ENCODE results near the gene PLA2G4C.
A peak's percentile ranks its signal among the peaks of the same experiment; 100 is the strongest.

Gene PLA2G4C

DNA sequence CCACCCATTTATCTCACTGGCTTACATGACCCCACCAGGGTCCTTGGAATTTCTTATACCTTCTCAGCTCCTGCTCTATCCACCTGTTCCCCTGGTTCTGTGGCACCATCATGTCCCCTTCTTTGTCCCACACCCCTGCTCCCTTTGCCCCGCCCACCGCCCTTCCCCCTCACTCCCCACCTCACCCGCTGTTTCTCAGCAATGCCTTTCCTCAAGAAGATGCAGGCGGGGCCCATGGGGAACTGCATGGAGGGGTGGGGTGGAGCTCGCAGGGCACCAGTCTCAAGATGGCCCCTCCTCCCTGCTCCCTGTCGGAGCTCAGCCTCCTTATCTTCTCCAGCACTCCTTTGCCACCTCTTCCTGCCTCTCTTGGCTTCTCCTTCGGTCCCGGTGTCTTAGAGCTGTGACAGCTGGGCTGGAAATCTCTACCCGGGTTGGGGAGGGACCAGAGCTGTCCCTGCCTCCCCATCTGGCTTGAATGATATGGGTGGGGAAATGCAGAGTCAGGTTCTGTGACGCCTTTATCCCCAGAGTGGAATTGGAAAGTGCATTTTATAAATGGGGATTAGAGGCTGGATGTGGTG is 66.8 kb downstream of the PLA2G4C start, which contains the start of gene CABP5:
TSS of gene CABP5 (minus strand) at position 405 of the 584 bp plus-strand sequence. CDS start at position 248, 157 bp downstream.
- DNase-seq: no peak
- H3K27me3 Mint-ChIP-seq: peaks cover 58% of the 10 kb centered on the region
- H3K4me1 Mint-ChIP-seq: no peaks in the 10 kb centered on the region
- H3K27ac Mint-ChIP-seq: peak within 1 kb of the TSS in 1 of 2 donors; percentile 85
- ATAC-seq: no peak
- no peak within 1 kb of the TSS for H3K4me3 Mint-ChIP-seq
- peaks cover 5 to 11% of the 10 kb centered on the region in 2 donors for H3K9me3 Mint-ChIP-seq

- Mint-ChIP-seq H3K27me3 (peaks cover 59% of the 10 kb centered on the region), H3K4me1 (no peaks in the 10 kb centered on the region), H3K9me3 (peaks cover 5 to 11% of the 10 kb centered on the region in 2 donors), H3K4me3 (no peak overlapping the region), H3K27ac (peak overlapping the region in 1 of 2 donors; percentile 9)
- DNase-seq (no peak), ATAC-seq (no peak)
These were observed 68.6 kb downstream of the PLA2G4C start for GRCh38 chr19:48041877-48042580.

- no peak overlapping the region for H3K27ac Mint-ChIP-seq
- H3K4me1 Mint-ChIP-seq: no peaks in the 10 kb centered on the region
- H3K4me3 Mint-ChIP-seq: no peak overlapping the region
- DNase-seq: no peak
- no peaks in the 10 kb centered on the region for H3K9me3 Mint-ChIP-seq
- no peak for ATAC-seq
- H3K27me3 Mint-ChIP-seq: peaks cover 46% of the 10 kb centered on the region
These were observed 73.9 kb downstream of the PLA2G4C start for GRCh38 chr19:48036765-48037164.

- H3K27ac Mint-ChIP-seq: no peak overlapping the region
- ATAC-seq (no peak), DNase-seq (no peak)
- no peaks in the 10 kb centered on the region for H3K4me1 Mint-ChIP-seq
- peaks cover 27% of the 10 kb centered on the region for H3K27me3 Mint-ChIP-seq
- H3K9me3 Mint-ChIP-seq: no peaks in the 10 kb centered on the region
- H3K4me3 Mint-ChIP-seq: no peak overlapping the region
These were observed 77.0 kb downstream of the PLA2G4C start for GRCh38 chr19:48033604-48034003.

DNA sequence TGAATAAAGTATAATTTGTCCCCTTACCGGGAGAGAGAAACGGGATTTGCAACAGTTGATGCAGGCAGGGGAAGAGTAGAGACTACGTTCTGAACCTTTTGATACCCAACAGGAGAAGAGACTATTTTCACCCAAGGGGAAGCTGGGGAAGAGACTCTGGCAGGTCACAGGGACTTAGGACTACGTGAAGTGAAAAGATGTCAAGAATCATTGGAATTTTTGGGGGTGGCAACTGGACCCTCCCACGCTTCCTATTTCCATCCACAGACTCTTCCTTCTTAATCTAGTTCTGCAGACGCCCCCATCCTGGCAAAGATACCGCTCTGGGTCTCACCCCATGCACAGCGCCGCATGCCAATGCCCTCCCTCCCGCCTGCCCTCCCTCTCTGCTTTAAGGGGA is 80.5 kb downstream of the PLA2G4C start:
- Mint-ChIP-seq H3K4me1 (no peaks in the 10 kb centered on the region), H3K27ac (no peak overlapping the region), H3K27me3 (peaks cover 48% of the 10 kb centered on the region), H3K9me3 (no peaks in the 10 kb centered on the region), H3K4me3 (no peak overlapping the region)
- no peak for DNase-seq
- ATAC-seq: no peak

- Mint-ChIP-seq H3K27ac (no peak overlapping the region), H3K4me3 (no peak overlapping the region), H3K27me3 (peaks cover 54% of the 10 kb centered on the region), H3K4me1 (no peaks in the 10 kb centered on the region), H3K9me3 (no peaks in the 10 kb centered on the region)
- ATAC-seq (no peak), DNase-seq (no peak)
These were observed 81.2 kb downstream of the PLA2G4C start for GRCh38 chr19:48029431-48029830.

DNA sequence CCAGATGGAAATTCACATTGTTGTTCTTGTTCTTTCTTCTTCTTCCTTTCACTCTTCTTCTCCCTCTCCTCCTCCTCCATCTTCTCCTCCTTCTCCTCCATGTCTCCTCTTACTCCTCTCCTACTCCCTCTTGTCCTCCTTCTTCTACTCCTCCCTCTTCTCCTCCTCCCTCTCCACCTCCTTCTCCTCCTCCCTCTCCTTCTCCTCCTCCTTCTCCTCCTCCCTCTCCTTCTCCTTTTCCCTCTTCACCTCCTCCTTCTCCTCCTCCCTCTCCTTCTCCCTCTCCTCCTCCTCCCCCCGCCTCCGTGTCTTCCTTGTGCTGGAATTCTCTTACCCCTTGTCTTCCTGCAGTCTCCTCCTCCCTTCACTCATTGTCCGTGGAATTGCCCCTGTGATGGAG is 85.1 kb downstream of the PLA2G4C start:
- Mint-ChIP-seq H3K27me3 (peaks cover 53% of the 10 kb centered on the region), H3K9me3 (no peaks in the 10 kb centered on the region), H3K27ac (no peak overlapping the region), H3K4me3 (no peak overlapping the region), H3K4me1 (no peaks in the 10 kb centered on the region)
- DNase-seq (no peak), ATAC-seq (no peak)

DNA sequence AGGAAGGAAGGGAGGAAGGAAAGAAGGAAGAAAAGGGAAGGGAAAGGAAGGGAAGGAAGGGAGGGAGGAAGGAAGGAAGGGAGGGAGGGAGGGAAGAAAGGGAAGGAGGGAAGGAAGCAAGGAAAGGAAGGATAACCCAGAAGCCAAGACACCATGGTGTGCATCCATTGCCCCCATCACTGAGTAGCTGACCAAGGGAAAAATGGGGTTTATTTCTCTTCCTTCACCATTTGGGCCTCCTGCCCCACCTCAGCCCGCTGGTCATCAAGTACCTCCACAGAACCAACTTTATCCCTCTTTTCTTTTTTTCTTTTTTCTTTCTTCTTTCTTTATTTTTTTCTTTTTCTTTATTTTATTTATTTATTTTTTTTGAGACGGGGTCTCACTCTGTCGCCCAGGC is 87.1 kb downstream of the PLA2G4C start:
- no peak for ATAC-seq
- Mint-ChIP-seq H3K4me1 (no peaks in the 10 kb centered on the region), H3K9me3 (no peaks in the 10 kb centered on the region), H3K27me3 (peaks cover 47% of the 10 kb centered on the region), H3K27ac (no peak overlapping the region), H3K4me3 (no peak overlapping the region)
- no peak for DNase-seq

DNA sequence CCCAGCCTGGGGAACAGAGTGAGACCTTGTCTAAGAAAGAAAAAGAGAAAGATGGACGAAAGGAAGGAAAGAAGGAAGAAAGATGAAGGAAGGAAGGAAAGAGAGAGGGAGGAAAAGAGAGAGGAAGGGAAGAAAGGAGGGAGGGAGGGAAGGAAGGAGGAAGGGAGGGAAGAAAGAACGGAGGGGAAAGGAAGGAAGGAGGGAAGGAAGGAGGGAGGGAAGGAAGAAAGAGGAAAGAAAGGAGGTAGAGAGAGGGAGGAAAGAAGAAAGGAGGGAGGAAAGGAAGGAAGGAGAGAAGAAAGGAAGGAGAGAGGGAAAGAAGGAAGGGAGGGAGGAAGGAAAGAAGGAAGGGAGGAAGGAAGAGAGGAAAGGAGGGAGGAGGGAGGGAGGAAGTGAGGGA is 87.6 kb downstream of the PLA2G4C start:
- Mint-ChIP-seq H3K27ac (no peak overlapping the region), H3K27me3 (peaks cover 47% of the 10 kb centered on the region), H3K9me3 (no peaks in the 10 kb centered on the region), H3K4me3 (no peak overlapping the region), H3K4me1 (no peaks in the 10 kb centered on the region)
- no peak for ATAC-seq
- DNase-seq: no peak

DNA sequence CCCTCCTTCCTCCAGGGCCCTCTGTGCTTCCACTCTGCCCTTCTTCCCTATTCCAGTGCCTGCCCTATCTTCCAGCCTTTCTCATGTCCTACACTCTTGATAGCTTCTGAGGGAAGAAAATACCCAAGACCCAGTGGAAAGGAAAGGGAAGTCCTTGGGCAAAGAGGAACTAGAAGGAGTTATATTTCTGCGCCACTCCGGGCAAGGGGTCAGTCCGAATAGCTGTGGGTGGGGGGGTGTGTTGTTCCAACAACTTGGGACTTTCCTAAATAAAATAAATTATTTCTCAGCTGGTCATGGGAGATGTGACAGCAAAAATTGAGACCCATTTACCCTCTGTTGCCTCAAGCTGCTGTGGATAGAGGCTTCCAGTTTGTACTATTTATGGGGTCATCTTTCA is 89.9 kb downstream of the PLA2G4C start:
- Mint-ChIP-seq H3K27me3 (peaks cover 48% of the 10 kb centered on the region), H3K9me3 (no peaks in the 10 kb centered on the region), H3K4me1 (no peaks in the 10 kb centered on the region), H3K4me3 (no peak overlapping the region), H3K27ac (no peak overlapping the region)
- DNase-seq (no peak), ATAC-seq (no peak)

GRCh38 chr19:48010932-48011758 is 99.5 kb downstream of the PLA2G4C start:
- peaks cover 12% of the 10 kb centered on the region for H3K27me3 Mint-ChIP-seq
- DNase-seq: no peak
- H3K4me1 Mint-ChIP-seq: no peaks in the 10 kb centered on the region
- H3K9me3 Mint-ChIP-seq: peaks cover 0 to 4% of the 10 kb centered on the region in 2 donors
- H3K4me3 Mint-ChIP-seq: no peak overlapping the region
- no peak for ATAC-seq
- H3K27ac Mint-ChIP-seq: no peak overlapping the region

GRCh38 chr19:48006762-48007161 is 103.9 kb downstream of the PLA2G4C start:
- peaks cover 0 to 4% of the 10 kb centered on the region in 2 donors for H3K9me3 Mint-ChIP-seq
- no peak overlapping the region for H3K4me3 Mint-ChIP-seq
- peaks cover 21% of the 10 kb centered on the region for H3K27me3 Mint-ChIP-seq
- ATAC-seq: no peak
- no peaks in the 10 kb centered on the region for H3K4me1 Mint-ChIP-seq
- DNase-seq: no peak
- no peak overlapping the region for H3K27ac Mint-ChIP-seq

GRCh38 chr19:48004236-48004635 is 106.4 kb downstream of the PLA2G4C start:
- H3K9me3 Mint-ChIP-seq: peaks cover 0 to 4% of the 10 kb centered on the region in 2 donors
- H3K27ac Mint-ChIP-seq: peak overlapping the region in 1 of 2 donors; percentile 19
- peaks cover 21% of the 10 kb centered on the region for H3K27me3 Mint-ChIP-seq
- H3K4me3 Mint-ChIP-seq: no peak overlapping the region
- DNase-seq: no peak
- no peak for ATAC-seq
- no peaks in the 10 kb centered on the region for H3K4me1 Mint-ChIP-seq

DNA sequence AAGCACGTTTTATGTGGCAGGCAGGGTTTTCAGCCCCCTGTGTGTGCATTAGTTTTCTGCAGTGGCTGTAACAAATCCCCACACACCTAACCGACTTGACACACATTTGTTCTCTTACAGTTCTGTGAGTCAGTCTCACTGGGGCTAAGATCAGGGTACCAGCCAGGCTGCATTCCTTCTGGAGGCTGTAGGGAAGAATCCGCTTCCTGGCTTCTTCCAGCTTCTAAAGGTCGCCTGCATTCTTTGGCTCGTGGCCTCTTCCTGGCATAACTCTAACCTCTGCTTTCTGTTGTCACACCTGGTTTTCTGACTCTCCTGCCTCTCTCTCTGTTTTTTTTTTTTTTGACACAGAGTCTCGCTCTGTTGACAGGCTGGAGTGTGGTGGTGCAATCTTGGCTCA is 109.8 kb downstream of the PLA2G4C start:
- Mint-ChIP-seq H3K9me3 (no peaks in the 10 kb centered on the region), H3K27ac (no peak overlapping the region), H3K4me1 (no peaks in the 10 kb centered on the region), H3K27me3 (peaks cover 23% of the 10 kb centered on the region), H3K4me3 (no peak overlapping the region)
- DNase-seq (no peak), ATAC-seq (no peak)

DNA sequence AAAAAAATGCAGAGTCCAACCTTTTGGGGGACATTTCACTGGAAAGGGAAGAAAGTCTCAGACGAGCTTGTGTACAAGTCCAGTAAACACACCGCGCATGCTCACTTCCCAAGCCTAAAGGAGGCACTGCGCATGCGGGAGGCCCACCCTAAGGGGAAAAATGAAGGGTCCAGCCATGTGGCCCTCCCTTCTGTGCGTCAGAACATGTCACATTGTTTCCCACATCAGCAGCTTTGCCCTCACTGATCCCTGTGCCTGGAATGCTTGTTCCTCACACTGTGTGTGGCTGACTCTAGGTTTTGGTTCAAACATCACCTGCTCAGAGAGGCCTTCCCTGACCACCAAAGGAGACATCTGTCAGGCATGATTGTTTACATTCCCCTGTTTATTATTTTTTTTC is 111.8 kb downstream of the PLA2G4C start:
- DNase-seq (no peak), ATAC-seq (no peak)
- Mint-ChIP-seq H3K9me3 (no peaks in the 10 kb centered on the region), H3K4me1 (no peaks in the 10 kb centered on the region), H3K27ac (no peak overlapping the region), H3K27me3 (peaks cover 22% of the 10 kb centered on the region), H3K4me3 (no peak overlapping the region)
